ENCODE data around the gene USP32.
"Not testable (repeated sequence)": the region's sequence is repeated elsewhere in the genome, so short reads cannot be mapped to it uniquely, and the experiment has no call there.

USP32 gene

GRCh38 chr17:60224064-60224463 lies 167.9 kb downstream of the USP32 start:
- no peak for DNase-seq

- DNase-seq: no peak
These were observed 168.5 kb downstream of the USP32 start for GRCh38 chr17:60223456-60223855.

GRCh38 chr17:60218774-60219173 lies 173.2 kb downstream of the USP32 start:
- not testable (repeated sequence) for DNase-seq

- not testable (repeated sequence) for DNase-seq
These were observed 176.0 kb downstream of the USP32 start for GRCh38 chr17:60215895-60216294.

- DNase-seq: not testable (repeated sequence)
These were observed 180.7 kb downstream of the USP32 start for GRCh38 chr17:60211282-60211681.

- DNase-seq: not testable (repeated sequence)
These were observed 183.6 kb downstream of the USP32 start for GRCh38 chr17:60208302-60208701.

GRCh38 chr17:60205782-60206181 lies 186.2 kb downstream of the USP32 start:
- DNase-seq: not testable (repeated sequence)

GRCh38 chr17:60198630-60199029 lies 193.3 kb downstream of the USP32 start:
- not testable (repeated sequence) for DNase-seq

- not testable (repeated sequence) for DNase-seq
These were observed 197.8 kb downstream of the USP32 start for GRCh38 chr17:60194141-60194540.

GRCh38 chr17:60193482-60193881 lies 198.5 kb downstream of the USP32 start:
- DNase-seq: no peak

- not testable (repeated sequence) for DNase-seq
These were observed 198.9 kb downstream of the USP32 start for GRCh38 chr17:60193032-60193431.

- DNase-seq: not testable (repeated sequence)
These were observed 201.9 kb downstream of the USP32 start for GRCh38 chr17:60190032-60190431.

GRCh38 chr17:60188759-60189158 lies 203.2 kb downstream of the USP32 start:
- DNase-seq: no peak

- DNase-seq: not testable (repeated sequence)
These were observed 204.8 kb downstream of the USP32 start for GRCh38 chr17:60186846-60187745.

GRCh38 chr17:60186372-60186771 lies 205.6 kb downstream of the USP32 start:
- DNase-seq: not testable (repeated sequence)

- DNase-seq: not testable (repeated sequence)
These were observed 211.6 kb downstream of the USP32 start for GRCh38 chr17:60180380-60180779.

GRCh38 chr17:60178180-60178579 lies 213.8 kb downstream of the USP32 start:
- not testable (repeated sequence) for DNase-seq

GRCh38 chr17:60176763-60177162 lies 215.2 kb downstream of the USP32 start:
- DNase-seq: not testable (repeated sequence)

GRCh38 chr17:60174767-60175166 lies 217.2 kb downstream of the USP32 start:
- not testable (repeated sequence) for DNase-seq

- no peak for DNase-seq
These were observed 217.9 kb downstream of the USP32 start for GRCh38 chr17:60174035-60174434.

- DNase-seq: no peak
These were observed 218.6 kb downstream of the USP32 start for GRCh38 chr17:60173304-60173819.

GRCh38 chr17:60171753-60172079 lies 220.2 kb downstream of the USP32 start:
- DNase-seq: no peak

GRCh38 chr17:60170835-60171752 lies 220.8 kb downstream of the USP32 start:
- DNase-seq: no peak

Measured in activated CD4-positive, alpha-beta T cell treated with anti-CD3 and anti-CD28 coated beads, Interleukin-2, amount 50 U/mL, for 48 hours (primary cell).